K562 (cell line): ENCODE measurements around the gene COASY. TPM values are rescaled to one million over a fixed set of nuclear protein-coding genes. Genes with fewer than 3 reads are reported as not detected.
A peak's percentile ranks its signal among the peaks of the same experiment; 100 is the strongest.

Experiments
- ATAC-seq: fragments of 200-7000 bp; cut with Tn5 transposase; 3 replicates; pipeline ENCODE4 v1.9.1; 2020; ENCODE audit warnings: moderate library complexity
- BruUV-seq: library from RNA; stranded (reverse); fragments of 400-500 nt; replicated peaks from 2 replicates; lab custom pipeline; 2021; lab: Mats Ljungman, UMichigan
- CTCF ChIA-PET: fragments of 300-600 bp; formaldehyde crosslinking; extraction: SDS; loops from one replicate; lab custom pipeline; 2021; ENCODE audit warnings: low intra/inter-chr PET ratio; lab: Yijun Ruan, JAX
- POLR2A ChIA-PET: fragments of 300-600, 350-650 bp; sonication (Branson Sonifier 250); formaldehyde crosslinking; extraction: SDS; loops from one replicate; lab custom pipeline; 2021; ENCODE audit warnings: antibody characterized with exemption, inconsistent platforms; lab: Yijun Ruan, JAX
- DNase-seq, 4 experiments: peaks; one replicate each; pipeline versions ENCODE4 v3.0.0 to v3.0.0-alpha.2; 2011 to 2018; ENCODE audit warnings: low spot score in 3 of 4, mixed read lengths in 3 of 4; ENCODE audit errors: extremely low read depth in 1 of 4
- FAIRE-seq: peaks from 2 replicates; lab custom pipeline; 2011; peaks lifted over from hg19 to GRCh38; lab: Jason Lieb, UNC
- H2AFZ ChIP-seq: 2 replicates; pipeline ENCODE4 v1.6.0; 2011; ENCODE audit warnings: low read depth, low read length, control low read depth, inconsistent platforms
- H3K27ac ChIP-seq: fragments of 200-600 bp; 3 replicates; pipeline ENCODE4 v1.8.0; 2011; ENCODE audit warnings: low read depth, mild to moderate bottlenecking, control low read depth, inconsistent platforms, low read length, moderate library complexity, mixed read lengths; ENCODE audit errors: extremely low read depth
- H3K27me3 ChIP-seq, 2 experiments: fragments of 300-600 bp in 1 of 2; 2 replicates in 1 of 2; 3 replicates in 1 of 2; pipeline versions ENCODE4 v1.6.0 to v1.8.0; 2011; ENCODE audit warnings: inconsistent platforms in 2 of 2, low read length in 2 of 2, mild to moderate bottlenecking in 1 of 2, mixed read lengths in 1 of 2, moderate library complexity in 1 of 2; ENCODE audit not compliant: control insufficient read depth in 2 of 2, insufficient read depth in 2 of 2
- H3K36me3 ChIP-seq: fragments of 300-600 bp; 3 replicates; pipeline ENCODE4 v1.8.0; 2011; ENCODE audit warnings: mild to moderate bottlenecking, low read length, inconsistent platforms; ENCODE audit not compliant: control insufficient read depth, insufficient read depth
- H3K4me1 ChIP-seq, 2 experiments: fragments of 200-600 bp in 1 of 2; replicated peaks in 1 of 2; 2 replicates in 1 of 2; 3 replicates in 1 of 2; pipeline versions ENCODE4 v1.5.1 to v1.8.0; 2011; ENCODE audit warnings: inconsistent platforms in 2 of 2, low read length in 2 of 2, mild to moderate bottlenecking in 1 of 2, mixed read lengths in 1 of 2, moderate library complexity in 1 of 2; ENCODE audit not compliant: control insufficient read depth in 2 of 2, insufficient read depth in 2 of 2
- H3K4me2 ChIP-seq: 2 replicates; pipeline ENCODE4 v1.6.1; 2011; ENCODE audit warnings: low read length, control low read depth, inconsistent platforms, mixed read lengths; ENCODE audit not compliant: insufficient read depth
- H3K4me3 ChIP-seq: fragments of 200-600 bp; sonication (generic), shearing (Covaris generic); 2 replicates; pipeline ENCODE4 v1.5.1; 2016; ENCODE audit warnings: control low read depth, inconsistent platforms
- H3K79me2 ChIP-seq: fragments of 200-600 bp; 3 replicates; pipeline ENCODE4 v1.8.0; 2011; ENCODE audit warnings: low read length, inconsistent platforms; ENCODE audit not compliant: control insufficient read depth, insufficient read depth
- H3K9ac ChIP-seq, 2 experiments: 2 replicates each; pipeline versions ENCODE4 v1.6.0 to v1.6.1; 2011; ENCODE audit warnings: low read depth in 2 of 2, low read length in 2 of 2, control low read depth in 1 of 2, inconsistent platforms in 1 of 2, mild to moderate bottlenecking in 1 of 2, mixed read lengths in 1 of 2; ENCODE audit not compliant: insufficient read depth in 1 of 2
- H3K9me1 ChIP-seq: one replicate; pipeline ENCODE4 v1.6.0; 2011; ENCODE audit warnings: inconsistent platforms, mild to moderate bottlenecking, low read length, moderate library complexity; ENCODE audit not compliant: control insufficient read depth, insufficient read depth
- H3K9me3 ChIP-seq: replicated peaks from 2 replicates; pipeline ENCODE4 v1.5.1; 2011; ENCODE audit warnings: low read depth, low read length, inconsistent platforms; ENCODE audit not compliant: control insufficient read depth, insufficient read depth
- H4K20me1 ChIP-seq: replicated peaks from 2 replicates; pipeline ENCODE4 v1.6.1; 2011; ENCODE audit warnings: low read length, inconsistent platforms, mixed read lengths; ENCODE audit not compliant: control insufficient read depth, insufficient read depth
- ARID1B ChIP-seq: fragments of 450-650 bp; IDR thresholded peaks from 2 replicates; pipeline ENCODE4 v1.6.1; 2016; ENCODE audit warnings: antibody characterized with exemption, mild to moderate bottlenecking, inconsistent platforms
- ATF2 ChIP-seq: sonication (generic); formaldehyde crosslinking; IDR thresholded peaks from 2 replicates; pipeline ENCODE4 v1.8.1; 2022; ENCODE audit warnings: missing genetic modification reagents
- BRF1 ChIP-seq: IDR thresholded peaks from 3 replicates; pipeline ENCODE4 v1.6.1; 2011; ENCODE audit warnings: borderline replicate concordance, mild to moderate bottlenecking; ENCODE audit not compliant: insufficient read length; ENCODE audit errors: extremely low read depth
- CREM ChIP-seq: IDR thresholded peaks from 2 replicates; pipeline ENCODE4 v1.6.1; 2014; ENCODE audit warnings: antibody characterized with exemption, low read depth
- HOXB6 ChIP-seq: fragments of 250-450 bp; sonication (Bioruptor Pico); IDR thresholded peaks from 2 replicates; pipeline ENCODE4 v1.5.1; 2022; ENCODE audit warnings: mild to moderate bottlenecking, borderline replicate concordance
- STAT6 ChIP-seq: sonication (generic); formaldehyde crosslinking; IDR thresholded peaks from 2 replicates; pipeline ENCODE4 v1.8.1; 2023; ENCODE audit warnings: mild to moderate bottlenecking, missing genetic modification reagents
- TAL1 ChIP-seq: fragments of 450-650 bp; IDR thresholded peaks from 2 replicates; pipeline ENCODE4 v1.6.1; 2016; ENCODE audit warnings: mild to moderate bottlenecking
- THAP7 ChIP-seq: fragments of 250-450 bp; sonication (Bioruptor Pico); IDR thresholded peaks from 2 replicates; pipeline ENCODE4 v1.5.0; 2021
- WHSC1 ChIP-seq: IDR thresholded peaks from one replicate; pipeline ENCODE4 v1.6.1; 2012; ENCODE audit warnings: low read length, control low read depth, inconsistent platforms
- YBX1 ChIP-seq: fragments of 450-650 bp; IDR thresholded peaks from 2 replicates; pipeline ENCODE4 v1.7.1; 2016; ENCODE audit warnings: mild to moderate bottlenecking
- ZBTB1 ChIP-seq: sonication (generic); formaldehyde crosslinking; IDR thresholded peaks from 2 replicates; pipeline ENCODE4 v1.8.1; 2023; ENCODE audit warnings: missing genetic modification reagents, low read depth, mild to moderate bottlenecking, borderline replicate concordance
- ZC3H4 ChIP-seq: sonication (generic); formaldehyde crosslinking; IDR thresholded peaks from 2 replicates; pipeline ENCODE4 v1.9.0; 2021; ENCODE audit warnings: missing genetic modification reagents, borderline replicate concordance
- ZC3H8 ChIP-seq: fragments of 450-650 bp; IDR thresholded peaks from 2 replicates; pipeline ENCODE4 v1.6.1; 2017
- ZFP36 ChIP-seq: fragments of 150-350 bp; IDR thresholded peaks from 2 replicates; pipeline ENCODE4 v1.6.1; 2018; ENCODE audit warnings: low read length, low read depth; ENCODE audit not compliant: partially characterized antibody
- ZFP91 ChIP-seq: sonication (generic); formaldehyde crosslinking; IDR thresholded peaks from 2 replicates; pipeline ENCODE4 v1.8.0; 2022; ENCODE audit warnings: mild to moderate bottlenecking, missing genetic modification reagents
- ZNF79 ChIP-seq: fragments of 250-450 bp; sonication (Bioruptor Pico); IDR thresholded peaks from 2 replicates; pipeline ENCODE4 v1.4.0; 2020; ENCODE audit warnings: low read depth, mild to moderate bottlenecking, moderate library complexity
- WGBS: fragments of 100-300 bp; shearing (Covaris generic); methylation state at CpG from one replicate; pipeline ENCODE4 v1.1.6; 2016; ENCODE audit warnings: low coverage, mixed read lengths; ENCODE audit not compliant: insufficient coverage; ENCODE audit errors: missing lambda C conversion rate; 5-methylcytosine and 5-hydroxymethylcytosine counted together
- in situ Hi-C: fragments of 300-500 bp; cut with MboI; formaldehyde crosslinking; loops from 4 replicates; pipeline ENCODE4 v1.15.0; 2018; ENCODE audit warnings: inconsistent platforms, mixed read lengths
- intact Hi-C: fragments of 100-400 bp; cut with micrococcal nuclease; formaldehyde crosslinking; loops from 2 replicates; pipeline ENCODE4 v1.14.2; 2022
- polyA plus RNA-seq, 8 experiments: library from polyadenylated mRNA; depleted of rRNA in 4 of 8; stranded (reverse) in 5 of 8; unstranded in 3 of 8; fragments of >200 nt; fragmentation: Nextera tagmentation in 2 of 8; fragmentation: Illumina TruSeq in 1 of 8; extraction: Ambion mirVana in 2 of 8; extraction: Trizol in 1 of 8; gene quantifications; 2 replicates each; pipeline versions ENCODE4 v1.2.1 to v1.2.3, GENCODE V29; 2011 to 2014; ENCODE audit warnings: inconsistent platforms in 1 of 8, missing spikeins in 1 of 8
- total RNA-seq, 7 experiments: library from RNA; depleted of rRNA in 6 of 7; stranded (reverse); fragments of >200 nt in 6 of 7; fragmentation: Illumina TruSeq in 2 of 7; extraction: Trizol in 2 of 7; gene quantifications; 2 replicates each; pipeline versions ENCODE4 v1.2.1 to v1.2.3, GENCODE V29; 2011 to 2021; ENCODE audit warnings: low replicate concordance in 1 of 7

Gene COASY
- total and polyA plus RNA-seq, 9 of the 15 experiments (the other 6 are each of a cell fraction or from before 2014, with no cell fraction given), result 25.4 to 175 (median 62.3) TPM

GRCh38 chr17:42527932-42528331, 34.0 kb upstream of the COASY start (continued):
- peak; percentile 57 for TF ChIP-seq ARID1B
- TF ChIP-seq TAL1, result peak; percentile 44

- H3K4me2 ChIP-seq, result no peak overlapping the region
- H4K20me1 ChIP-seq, result no peaks in the 10 kb centered on the region
- DNase-seq (no peak), ATAC-seq (no peak), FAIRE-seq (no peak)
- H3K4me1 ChIP-seq, result peaks cover 31 to 60% of the 10 kb centered on the region in 2 experiments
- peak overlapping the region in 1 of 2 experiments; percentile 45; a peak in 1 of 4 replicates for H3K9ac ChIP-seq
- no peaks in the 10 kb centered on the region; the same call in 2 of the 3 replicates for H3K79me2 ChIP-seq
- no peak overlapping the region for H3K4me3 ChIP-seq
- WGBS, result 9% methylated on average over 3 of the region's 3 CpGs
- no TSS peak for BruUV-seq
- POLR2A ChIA-PET, result no interaction called here
- H3K36me3 ChIP-seq, result no peaks in the 10 kb centered on the region
- H3K9me1 ChIP-seq, result no peaks in the 10 kb centered on the region
- no peaks in the 10 kb centered on the region for H3K27me3 ChIP-seq
- no peak overlapping the region for H3K27ac ChIP-seq
- intact Hi-C loops, result no loop called here
- H2AFZ ChIP-seq, result no peak overlapping the region
- H3K9me3 ChIP-seq, result no peaks in the 10 kb centered on the region
- CTCF ChIA-PET, result interaction anchor here (0.8 kb wide), 1 partner anchor 217 kb away, joined by 3 read pairs; no protein-coding TSS in a partner anchor
- in situ Hi-C loops, result loop anchor here (5.0 kb wide), 2 partner anchors 107 to 207 kb away; partner anchors contain the start of gene CAVIN1
- TF ChIP-seq THAP7 (CRISPR knock-in tag), result no peak
- no peak for TF ChIP-seq YBX1
- TF ChIP-seq ZFP36, result no peak
- TF ChIP-seq CREM, result no peak
- no peak for TF ChIP-seq WHSC1
- no peak for TF ChIP-seq ZC3H8
- TF ChIP-seq ZC3H4 (CRISPR knock-in tag), result no peak
- TF ChIP-seq ZFP91 (CRISPR knock-in tag), result no peak
- no peak for TF ChIP-seq HOXB6 (CRISPR knock-in tag)
- TF ChIP-seq STAT6, result no peak
- TF ChIP-seq ZNF79 (CRISPR knock-in tag), result no peak
- TF ChIP-seq BRF1, result no peak
- TF ChIP-seq ATF2 (CRISPR knock-in tag), result no peak
- no peak for TF ChIP-seq ARID1B
- no peak for TF ChIP-seq ZBTB1 (CRISPR knock-in tag)
Observed at GRCh38 chr17:42529061-42529460, 32.9 kb upstream of the COASY start.
